NCI-H82 (cell line): ENCODE results near the gene GJA5.

Source experiments
- DNase-seq: peaks from one replicate; lab custom pipeline; 2025; lab: John Stamatoyannopoulos, UW

The GJA5 gene

DNA sequence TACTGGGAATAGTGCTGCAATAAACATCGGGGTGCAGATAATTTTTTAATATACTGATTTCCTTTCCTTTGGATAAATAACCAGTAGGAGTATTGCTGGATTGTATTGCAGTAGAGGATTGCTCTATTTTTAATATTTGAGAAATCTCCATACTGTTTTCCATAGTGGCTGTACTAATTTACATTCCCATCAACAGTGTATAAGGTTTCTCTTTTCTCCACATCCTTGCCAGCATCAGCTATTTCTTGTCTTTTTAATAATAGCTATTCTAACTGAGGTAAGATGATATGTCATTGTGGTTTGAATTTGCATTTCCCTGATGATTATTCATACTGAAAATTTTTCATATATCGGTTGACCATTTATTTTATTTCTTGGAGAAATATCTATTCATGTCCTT, 31.1 kb downstream of the GJA5 start:
- DNase-seq, result no peak

DNA sequence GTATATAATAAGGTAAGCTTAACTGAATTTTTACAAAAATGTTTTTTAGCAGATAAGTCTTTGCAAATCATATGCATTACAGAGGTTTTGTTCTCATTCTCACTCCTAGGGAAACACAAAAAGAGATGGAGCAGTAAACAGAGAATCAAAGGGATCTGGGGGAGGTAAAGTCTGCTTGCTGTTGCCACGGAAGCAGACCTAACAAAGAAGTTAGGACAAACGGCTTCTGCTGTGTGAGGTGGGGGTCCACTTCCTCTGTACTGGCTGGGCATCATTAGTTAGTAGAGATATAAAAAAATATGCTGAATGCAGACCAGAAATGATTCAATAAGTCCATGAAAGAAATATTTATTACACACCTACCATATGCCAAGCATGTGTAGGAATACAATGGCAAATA, 34.2 kb downstream of the GJA5 start:
- no peak for DNase-seq

DNA sequence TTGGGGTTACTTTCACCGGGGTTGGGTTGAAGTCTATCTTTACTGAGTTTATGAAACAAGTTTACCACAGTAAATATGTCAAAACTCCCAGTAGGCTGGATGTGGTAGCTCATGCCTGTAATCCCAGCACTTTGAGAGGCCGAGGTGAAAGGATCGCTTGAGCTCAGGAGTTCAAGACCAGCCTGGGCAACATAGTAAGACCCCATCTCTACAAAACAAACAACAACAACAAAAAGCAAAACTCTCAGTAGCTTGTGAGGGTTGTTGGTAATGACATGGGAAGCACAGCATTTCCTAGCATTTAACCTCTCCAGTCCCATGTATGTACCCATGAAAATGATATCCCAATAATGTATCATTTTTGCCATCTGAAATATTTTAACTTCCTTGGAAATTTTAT, 34.7 kb downstream of the GJA5 start:
- no peak for DNase-seq

DNA sequence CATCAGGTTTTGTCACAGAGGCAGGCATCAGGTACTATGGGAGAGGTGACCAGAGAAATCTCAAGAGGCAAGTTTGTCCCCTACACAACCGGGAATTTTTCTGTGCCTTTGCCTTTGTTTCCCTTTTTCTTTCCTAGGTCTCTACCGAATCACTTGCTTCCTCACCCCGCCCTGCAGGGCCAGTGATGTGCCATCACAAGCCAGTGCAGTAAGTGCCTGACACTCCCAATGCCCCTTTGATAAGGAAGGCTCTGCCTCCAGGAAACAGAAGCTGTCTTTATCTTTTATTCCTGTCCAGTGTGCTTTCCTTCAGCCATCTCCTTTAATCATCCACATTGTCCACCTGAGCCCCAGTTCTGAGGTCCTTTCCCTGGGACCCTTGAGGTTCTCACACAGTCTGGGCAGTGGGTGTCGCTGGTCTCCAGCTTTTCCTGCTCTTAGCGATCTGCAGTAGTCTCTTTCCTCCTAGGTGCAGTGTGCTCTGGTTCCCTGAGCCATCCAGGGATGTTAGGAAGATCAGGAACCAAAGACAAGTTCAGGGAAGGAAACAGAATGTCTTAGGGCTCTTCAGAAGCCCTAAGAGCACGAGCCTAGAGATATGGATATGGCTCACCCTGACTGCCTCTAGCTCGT, 36.6 kb downstream of the GJA5 start:
- peak; percentile 74 for DNase-seq

GRCh38 chr1:147722124-147722523, 38.3 kb downstream of the GJA5 start:
- DNase-seq, result peak; percentile 23

GRCh38 chr1:147721716-147722115, 38.7 kb downstream of the GJA5 start:
- DNase-seq, result no peak

DNA sequence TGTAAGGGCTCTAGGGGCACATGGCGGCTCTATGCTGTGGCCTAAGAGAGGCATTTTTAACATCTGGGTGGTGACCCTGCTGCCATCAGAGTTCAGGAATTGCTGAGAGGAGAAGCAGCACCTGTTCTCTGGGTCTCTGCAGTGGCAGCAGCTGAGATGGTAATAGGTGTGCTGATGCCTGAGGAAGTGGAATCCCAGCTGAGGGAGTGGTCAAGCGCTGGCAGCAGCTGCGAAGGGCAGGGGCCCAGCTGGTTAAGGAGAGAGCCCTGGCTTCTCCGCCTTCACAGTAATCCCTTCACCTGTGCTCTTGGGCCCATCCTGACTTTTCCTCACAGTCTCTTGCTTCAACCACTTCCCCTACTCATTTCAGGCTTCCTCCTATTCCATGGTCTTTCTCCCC, 39.8 kb downstream of the GJA5 start:
- no peak for DNase-seq

DNA sequence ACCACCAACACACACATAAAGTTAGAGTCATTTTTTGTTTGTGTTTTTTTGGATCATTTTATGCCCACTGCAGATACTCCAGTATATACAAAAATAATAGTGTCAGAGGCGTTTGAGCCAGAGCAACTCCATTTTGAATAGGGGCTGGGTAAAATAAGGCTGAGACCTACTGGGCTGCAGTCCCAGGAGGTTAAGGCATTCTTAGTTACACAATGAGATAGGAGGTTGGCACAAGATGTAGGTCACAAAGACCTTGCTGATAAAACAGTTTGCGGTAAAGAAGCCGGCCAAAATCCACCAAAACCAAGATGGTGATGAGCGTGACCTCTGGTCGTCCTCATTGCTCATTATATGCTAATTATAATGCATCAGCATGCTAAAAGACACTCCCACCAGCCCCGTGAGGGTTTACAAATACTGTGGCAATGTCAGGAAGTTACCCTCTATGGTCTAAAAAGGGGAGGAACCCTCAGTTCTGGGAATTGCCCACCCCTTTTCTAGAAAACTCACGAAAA, 40.6 kb downstream of the GJA5 start:
- no peak for DNase-seq

DNA sequence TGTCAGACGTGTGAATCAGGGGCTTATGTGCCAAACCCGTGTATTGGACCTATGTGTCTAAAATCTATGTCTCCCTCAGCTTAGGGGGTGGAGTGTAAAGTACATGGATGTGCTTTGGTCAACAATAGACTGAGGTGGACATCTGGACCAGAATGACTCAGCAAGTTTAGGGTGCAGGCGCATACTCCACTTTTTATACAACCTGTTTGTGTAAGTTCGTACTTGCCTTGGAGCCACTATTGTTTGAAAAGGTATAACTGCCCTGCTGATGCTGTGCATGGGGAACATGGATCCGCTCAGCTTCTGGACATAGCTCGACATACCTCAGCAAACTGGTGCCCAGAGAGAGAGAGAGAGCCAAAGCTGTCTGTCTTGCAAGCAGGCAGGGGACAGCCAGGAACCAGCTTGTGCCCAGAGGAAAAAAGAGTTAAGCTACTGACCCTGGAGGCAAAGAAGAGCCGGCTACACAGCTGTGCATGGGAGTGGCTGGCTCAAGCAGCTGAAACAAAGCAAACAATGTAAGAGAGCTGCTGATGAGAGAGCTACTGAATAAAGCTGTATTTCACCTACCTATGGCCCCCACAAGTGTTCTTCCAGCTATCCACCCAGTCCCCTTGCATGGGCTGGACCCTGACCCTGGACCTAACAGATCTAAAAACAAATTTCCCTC, 41.2 kb downstream of the GJA5 start:
- DNase-seq, result no peak

GRCh38 chr1:147717706-147718097, 42.7 kb downstream of the GJA5 start:
- no peak for DNase-seq

DNA sequence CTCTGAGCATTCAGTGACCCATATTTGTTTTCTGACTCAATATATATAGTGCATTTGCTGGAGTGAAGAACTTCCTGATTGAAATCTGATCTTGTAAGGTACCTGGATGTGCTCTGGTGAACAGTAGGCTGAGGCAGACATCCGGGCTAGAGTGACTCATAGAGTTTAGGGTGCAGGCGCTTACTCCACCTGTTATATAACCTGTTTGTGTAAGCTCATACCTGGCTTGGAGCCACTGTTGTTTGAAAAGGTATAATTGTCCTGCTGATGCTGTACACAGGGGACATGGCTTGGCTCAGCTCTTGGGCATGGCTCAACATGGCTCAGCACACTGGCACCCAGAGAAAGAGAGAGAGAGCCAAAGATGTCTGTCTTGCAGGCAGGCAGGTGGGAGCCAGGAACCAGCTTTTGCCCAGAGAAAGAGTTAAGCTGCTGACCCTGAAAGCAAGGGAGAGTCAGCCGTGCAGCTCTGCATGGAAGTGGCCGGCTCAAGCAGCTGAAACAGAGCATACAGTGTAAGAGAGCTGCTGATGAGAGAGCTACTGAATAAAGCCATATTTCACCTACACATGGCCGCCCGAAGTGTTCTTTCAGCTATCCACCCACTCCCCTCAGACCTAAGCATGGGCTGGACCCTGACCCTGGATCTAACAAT, 43.2 kb downstream of the GJA5 start:
- no peak for DNase-seq

- DNase-seq, result no peak
Observed at GRCh38 chr1:147712605-147713004, 47.8 kb downstream of the GJA5 start.
